IPS-NIHi11 (cell line): Measurements from ENCODE around the gene RNF144A.

Source experiments
- DNase-seq: peaks from one replicate; pipeline ENCODE4 v3.0.0; 2012; ENCODE audit warnings: mixed read lengths, low spot score

RNF144A gene

DNA sequence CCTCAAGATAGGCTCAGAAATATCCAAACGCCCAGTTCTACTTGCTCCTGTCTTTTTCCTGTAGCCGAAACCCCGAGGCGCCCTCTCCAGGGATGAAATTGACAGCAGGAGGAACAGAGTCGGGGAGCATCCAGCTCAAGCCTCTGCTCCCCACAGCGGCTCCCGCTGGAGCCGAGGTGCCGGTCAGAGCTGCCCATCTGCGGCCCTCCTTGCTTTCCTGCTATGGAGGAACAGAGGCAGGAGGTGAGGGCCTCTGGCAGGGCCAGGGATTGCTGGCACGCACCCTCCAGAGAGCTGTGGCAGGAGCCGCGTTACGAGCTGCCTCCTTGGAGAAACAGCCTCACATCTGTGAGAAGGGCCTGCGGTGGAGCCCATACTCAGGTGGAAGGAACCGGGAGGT lies 172.1 kb downstream of the RNF144A start:
- no peak for DNase-seq

DNA sequence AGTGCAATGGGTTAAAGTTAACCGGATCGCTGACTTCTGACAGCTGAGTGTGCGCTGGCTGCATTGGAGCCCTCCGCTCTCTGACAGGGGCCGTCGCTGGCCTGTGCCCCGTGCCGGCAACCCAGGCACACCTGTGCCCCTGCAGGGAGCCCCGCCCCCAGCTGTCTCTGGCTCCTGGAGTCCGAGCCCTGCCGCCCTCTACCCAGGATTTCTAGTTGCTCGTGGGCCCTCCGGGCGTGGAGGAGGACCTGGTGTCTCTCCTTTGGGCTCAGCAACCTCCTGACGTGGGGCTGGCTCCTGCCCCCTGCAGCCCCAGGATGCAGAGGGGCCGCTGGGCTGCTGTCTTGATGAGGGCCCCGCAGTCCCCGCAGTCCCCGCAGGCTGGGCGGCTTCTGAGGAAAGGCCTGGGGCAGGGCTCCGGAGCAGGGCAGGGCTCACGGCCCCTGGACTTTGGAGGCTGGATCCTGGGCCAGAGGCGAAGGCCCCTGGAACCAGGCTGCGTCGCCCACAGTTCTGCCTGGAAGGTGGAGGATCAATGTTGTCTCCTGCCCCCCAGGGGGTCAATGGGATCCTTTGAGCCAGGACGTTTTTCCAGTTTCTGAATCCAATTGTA lies 172.8 kb downstream of the RNF144A start:
- DNase-seq, result no peak

DNA sequence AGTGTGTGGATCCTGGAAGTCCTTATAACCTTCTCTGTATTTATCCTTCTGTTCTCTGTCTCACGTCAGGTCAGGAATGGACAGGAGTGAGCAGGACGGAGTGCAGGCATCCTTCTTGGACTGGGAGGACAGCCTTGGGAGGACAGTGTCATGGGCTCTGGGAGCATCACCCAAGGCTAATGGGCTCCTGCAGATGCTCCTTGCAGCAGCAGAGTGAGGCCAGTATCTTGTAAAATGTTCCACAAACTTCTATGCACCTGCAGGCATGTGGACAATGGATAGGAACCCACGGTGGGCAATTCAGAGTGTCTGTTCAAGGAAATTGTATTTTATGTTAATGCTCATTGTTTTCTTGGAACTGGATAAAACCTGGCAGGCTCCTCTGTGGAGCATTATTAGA lies 176.2 kb downstream of the RNF144A start:
- DNase-seq, result no peak
